ENCODE data around the gene PML. TPM values are rescaled to one million over a fixed set of nuclear protein-coding genes. Genes with fewer than 3 reads are reported as not detected.
A peak's percentile ranks its signal among the peaks of the same experiment; 100 is the strongest.

PML gene
- total RNA-seq, 4 donors from 2014 or later: 55.9 to 141 (median 76.5) TPM

- intact Hi-C loops (cut with DNase I): no loop called here
- peak; percentile 84 to 87 for DNase-seq
- TF ChIP-seq CTCF (IDR thresholded peaks at IDR 0.05) (no peak), POLR2A (IDR thresholded peaks at IDR 0.05) (no peak)
- Histone ChIP-seq H3K4me1 (peaks cover 30 to 78% of the 10 kb centered on the region in 2 donors), H3K9me3 (no peaks in the 10 kb centered on the region), H3K27me3 (no peaks in the 10 kb centered on the region), H3K36me3 (no peaks in the 10 kb centered on the region), H3K27ac (peak overlapping the region; percentile 68 to 85 (median 83)), H3K4me3 (replicated peaks in 1 of 3) (peak overlapping the region; percentile 42 to 62 (median 58))
- 24 to 29% methylated on average over 5 of the region's 5 CpGs for WGBS, 2 donors
Observed at GRCh38 chr15:73991260-73991659, 3.3 kb upstream of the PML start.

- H3K27ac ChIP-seq: peak within 1 kb of the TSS; percentile 68 to 85 (median 83)
- H3K4me1 ChIP-seq: peaks cover 36 to 78% of the 10 kb centered on the region in 2 donors
- H3K36me3 ChIP-seq: no peaks in the 10 kb centered on the region
- H3K4me3 ChIP-seq (replicated peaks in 1 of 3): peak within 1 kb of the TSS; percentile 42 to 62 (median 58)
- DNase-seq: peak; percentile 95
- 0 to 1% methylated on average over 11 to 32 of the region's 72 CpGs for WGBS, 2 donors
- intact Hi-C loops (cut with DNase I): no loop called here
- no peaks in the 10 kb centered on the region for H3K9me3 ChIP-seq
- peak in 1 of 2 donors; percentile 73 for TF ChIP-seq POLR2A (IDR thresholded peaks at IDR 0.05)
- peak; percentile 62 to 99 (median 93) for TF ChIP-seq CTCF (IDR thresholded peaks at IDR 0.05)
- H3K27me3 ChIP-seq: no peaks in the 10 kb centered on the region
Observed at GRCh38 chr15:73991726-73992593, 2.6 kb upstream of the PML start, which contains the start of gene STOML1. TSS of gene STOML1 (minus strand) at chr15:73992295. CDS start at chr15:73992223, 72 bp downstream.

- intact Hi-C loops (cut with DNase I): no loop called here
- WGBS, 2 donors: 85 to 100% methylated on average over 1 to 5 of the region's 5 CpGs
Observed at GRCh38 chr15:73992594-73992898, 2.0 kb upstream of the PML start.

GRCh38 chr15:73993211-73993994 lies 1.1 kb upstream of the PML start:
- H3K27ac ChIP-seq: peak overlapping the region in 1 of 3 donors; percentile 94
- TF ChIP-seq POLR2A (IDR thresholded peaks at IDR 0.05): no peak
- no peak for TF ChIP-seq CTCF (IDR thresholded peaks at IDR 0.05)
- no peaks in the 10 kb centered on the region for H3K9me3 ChIP-seq
- 94% methylated on average over 10 of the region's 10 CpGs for WGBS, 2 donors
- peaks cover 3 to 5% of the 10 kb centered on the region in 2 donors for H3K36me3 ChIP-seq
- H3K4me1 ChIP-seq: peaks cover 41 to 78% of the 10 kb centered on the region in 2 donors
- intact Hi-C loops (cut with DNase I): no loop called here
- H3K27me3 ChIP-seq: no peaks in the 10 kb centered on the region
- DNase-seq: no peak
- H3K4me3 ChIP-seq (replicated peaks in 1 of 3): no peak overlapping the region

More at GRCh38 chr15:73992594-73992898, 2.0 kb upstream of the PML start:
- Histone ChIP-seq H3K4me3 (replicated peaks in 1 of 3) (peak overlapping the region in 1 of 3 donors; percentile 62), H3K36me3 (no peaks in the 10 kb centered on the region), H3K27me3 (no peaks in the 10 kb centered on the region), H3K27ac (peak overlapping the region in 2 of 3 donors; percentile 83 to 85), H3K9me3 (no peaks in the 10 kb centered on the region), H3K4me1 (peaks cover 41 to 78% of the 10 kb centered on the region in 2 donors)
- no peak for TF ChIP-seq POLR2A (IDR thresholded peaks at IDR 0.05)
- no peak for TF ChIP-seq CTCF (IDR thresholded peaks at IDR 0.05)
- DNase-seq: no peak
